Activated CD4-positive, alpha-beta T cell treated with anti-CD3 and anti-CD28 coated beads, Interleukin-2, amount 50 U/mL, for 1 hour (primary cell): ENCODE results near the gene BICC1.

Source experiments
- DNase-seq: peaks from one replicate; pipeline ENCODE4 v3.0.0-alpha.2; 2020

The BICC1 gene

DNA sequence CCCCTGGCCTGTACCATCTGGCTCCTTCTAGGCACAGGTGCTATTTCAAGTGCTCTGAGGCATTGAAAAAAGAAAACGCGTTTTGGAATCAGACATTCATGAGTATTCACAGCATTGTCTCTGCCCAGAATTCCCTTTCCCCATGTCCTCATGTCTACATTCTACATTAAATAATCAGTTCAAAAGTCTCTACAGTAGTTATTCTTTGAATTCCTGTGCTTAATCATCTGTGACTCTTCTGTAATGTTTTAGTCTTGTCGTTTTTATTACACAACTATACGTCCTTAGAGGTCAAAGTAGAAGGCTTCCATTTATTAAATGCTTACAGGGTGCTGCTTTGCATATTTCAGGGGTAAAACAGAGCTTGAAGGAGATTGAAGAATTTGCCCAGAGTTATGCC is 95.7 kb downstream of the BICC1 start:
- no peak for DNase-seq

DNA sequence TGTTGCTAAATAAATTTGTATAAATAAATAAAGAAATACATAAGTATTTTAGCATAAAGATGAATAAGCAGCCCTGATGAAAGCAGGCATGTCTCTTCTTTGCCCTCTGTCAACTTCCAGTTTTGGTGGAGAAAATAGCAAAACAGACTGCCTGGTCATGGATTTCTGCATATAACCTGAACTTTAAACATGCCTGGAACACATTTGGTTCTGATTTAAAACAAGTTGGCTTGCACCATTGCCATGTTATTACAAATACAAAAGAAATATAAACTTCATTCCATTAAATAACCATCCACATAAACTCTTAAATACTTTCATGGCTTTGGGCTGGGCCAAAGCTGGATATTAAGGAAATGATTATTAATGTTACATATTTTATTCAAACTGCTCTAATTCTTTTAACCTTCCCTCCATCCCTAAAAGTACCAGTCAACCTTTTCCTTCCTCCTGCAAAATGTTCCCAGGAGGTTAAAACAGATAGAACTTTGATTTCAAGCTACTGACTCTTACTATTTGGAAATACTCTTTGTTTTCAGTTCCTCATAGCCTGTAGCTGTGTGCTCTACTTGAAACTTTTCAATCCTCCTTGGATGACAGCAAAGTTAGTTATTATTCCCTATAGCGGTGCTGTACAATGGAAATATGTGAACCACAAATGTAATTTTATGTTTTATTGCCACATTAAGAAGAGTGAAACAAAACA is 96.3 kb downstream of the BICC1 start:
- no peak for DNase-seq

DNA sequence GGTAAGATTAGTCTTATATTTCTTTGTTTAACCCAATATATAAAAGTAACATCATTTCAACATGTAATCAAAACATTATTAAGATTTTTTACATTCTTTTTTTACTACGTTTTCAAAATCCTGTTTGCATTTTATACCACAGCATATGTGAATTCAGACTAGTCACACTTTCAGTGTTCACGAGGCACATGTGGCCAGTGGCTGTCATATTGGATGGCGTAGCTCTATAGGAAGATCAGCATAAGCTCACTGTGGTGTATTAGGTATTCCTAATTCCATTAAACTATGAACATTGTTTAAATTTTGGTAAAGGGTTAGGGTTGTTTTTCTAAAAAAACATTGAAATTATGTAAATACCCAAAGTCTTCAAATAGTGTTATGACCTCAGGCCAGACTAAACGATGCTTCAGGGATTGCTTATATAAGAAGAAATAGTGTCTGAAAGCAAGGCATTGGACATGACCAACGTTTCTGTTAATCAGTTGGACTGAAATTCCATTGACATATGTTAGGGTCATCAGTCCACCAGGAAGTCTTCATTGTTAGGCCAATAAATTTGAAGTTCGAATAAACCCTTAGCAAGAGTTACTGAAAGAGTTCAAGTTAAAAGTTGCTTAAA is 97.0 kb downstream of the BICC1 start:
- DNase-seq = no peak

DNA sequence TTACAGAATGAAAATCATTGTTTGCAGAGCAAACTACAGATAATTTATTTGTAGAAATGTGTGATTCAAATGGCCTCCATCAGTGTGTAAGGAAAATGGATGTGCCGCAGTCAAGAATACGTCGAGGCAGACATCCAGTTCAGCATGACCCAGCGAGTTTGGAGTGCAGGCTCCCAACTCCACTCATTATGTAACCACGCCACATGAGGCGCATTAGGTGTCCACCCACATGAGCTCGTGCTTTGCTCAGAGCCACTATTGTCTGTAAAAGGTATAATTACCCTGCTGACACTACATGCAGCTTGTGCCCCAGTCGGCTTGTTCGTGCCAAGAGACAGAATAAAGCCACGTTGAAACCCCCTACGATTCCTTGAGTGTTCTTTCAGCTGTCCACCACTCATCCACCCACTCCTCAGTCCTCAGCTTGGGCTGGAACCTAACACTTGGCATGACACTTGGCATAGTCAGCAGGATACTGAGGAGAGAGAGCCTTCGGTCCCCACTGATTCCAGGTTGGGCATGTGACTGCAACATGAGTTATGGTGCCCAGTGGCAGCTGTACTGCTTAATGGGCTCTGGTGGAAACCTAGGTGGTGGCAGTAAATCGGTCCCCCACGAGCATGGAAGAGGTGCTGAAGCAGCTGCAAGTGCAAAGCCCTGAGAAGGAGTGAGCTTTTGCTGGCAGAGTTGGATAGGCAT is 102.7 kb downstream of the BICC1 start:
- no peak for DNase-seq

DNA sequence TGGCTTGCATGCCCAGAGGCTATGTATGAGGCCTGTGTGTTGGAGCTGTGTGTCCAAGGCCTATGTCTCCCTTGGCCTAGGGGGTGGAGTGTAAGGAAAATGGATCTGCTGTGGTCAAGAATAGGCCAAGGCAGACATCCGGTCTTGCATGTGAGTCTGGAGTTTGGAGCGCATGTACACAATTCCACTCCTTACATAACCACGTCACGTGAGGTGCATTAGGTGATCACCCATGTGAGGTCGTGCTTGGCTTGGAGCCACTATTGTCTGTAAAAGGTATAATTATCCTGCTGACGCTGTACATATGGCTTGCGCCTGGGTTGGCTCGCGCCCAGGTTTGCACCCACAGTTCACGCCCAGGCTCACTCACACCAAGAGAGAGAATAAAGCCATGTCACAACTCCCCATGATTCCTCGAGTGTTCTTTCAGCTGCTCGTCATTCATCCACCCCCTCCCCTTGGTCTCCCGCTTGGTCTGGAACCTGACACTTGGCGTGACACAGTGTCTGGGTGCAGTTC is 105.5 kb downstream of the BICC1 start:
- no peak for DNase-seq

DNA sequence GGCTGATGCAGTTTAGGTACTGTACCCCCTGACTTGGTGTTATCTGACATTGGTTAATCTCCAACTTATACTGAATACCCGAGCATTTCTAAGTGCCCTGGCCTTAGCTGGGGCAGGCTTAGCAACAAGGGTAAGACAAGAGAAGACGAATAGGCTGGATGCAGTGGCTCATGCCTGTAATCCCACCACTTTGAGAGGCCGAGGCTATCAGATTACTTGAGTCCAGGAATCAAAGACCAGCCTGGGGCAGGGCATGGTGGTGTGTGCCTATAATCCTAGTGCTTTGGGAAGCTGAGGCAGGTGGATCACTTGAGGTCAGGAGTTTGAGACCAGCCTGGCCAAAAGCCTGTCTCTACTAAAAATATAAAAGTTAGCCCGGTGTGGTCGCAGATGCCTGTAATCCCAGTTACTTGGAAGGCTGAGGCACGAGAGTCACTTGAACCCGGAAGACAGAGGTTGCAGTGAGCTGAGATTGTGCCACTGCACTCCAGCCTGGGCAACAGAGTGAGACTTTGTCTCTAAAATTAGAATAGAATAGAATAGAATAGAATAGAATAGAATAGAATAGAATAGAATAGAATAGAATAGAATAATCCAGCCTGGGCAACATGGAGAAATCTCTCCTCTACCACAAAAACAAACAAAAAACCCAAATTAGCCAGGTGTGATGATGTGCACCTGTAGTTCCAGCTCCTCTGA is 108.9 kb downstream of the BICC1 start:
- DNase-seq = no peak

DNA sequence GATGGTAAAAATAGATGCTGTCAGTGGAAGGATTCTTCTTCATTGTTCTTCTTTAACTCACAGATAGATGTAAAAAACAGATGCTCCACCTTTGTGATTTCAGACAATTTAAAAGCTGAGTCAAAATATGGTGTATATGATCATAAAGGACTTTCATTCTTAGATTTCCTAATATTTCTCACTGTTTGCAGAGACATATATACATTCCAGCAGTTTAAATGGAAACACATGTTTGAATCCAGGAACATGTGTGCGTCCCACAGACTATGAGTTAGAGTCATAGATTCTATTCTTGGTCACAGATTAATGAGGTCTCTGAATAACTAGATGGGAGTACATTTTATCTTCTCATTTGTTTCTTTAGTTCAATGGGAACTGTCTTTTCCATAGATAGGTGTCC is 109.6 kb downstream of the BICC1 start:
- no peak for DNase-seq

DNA sequence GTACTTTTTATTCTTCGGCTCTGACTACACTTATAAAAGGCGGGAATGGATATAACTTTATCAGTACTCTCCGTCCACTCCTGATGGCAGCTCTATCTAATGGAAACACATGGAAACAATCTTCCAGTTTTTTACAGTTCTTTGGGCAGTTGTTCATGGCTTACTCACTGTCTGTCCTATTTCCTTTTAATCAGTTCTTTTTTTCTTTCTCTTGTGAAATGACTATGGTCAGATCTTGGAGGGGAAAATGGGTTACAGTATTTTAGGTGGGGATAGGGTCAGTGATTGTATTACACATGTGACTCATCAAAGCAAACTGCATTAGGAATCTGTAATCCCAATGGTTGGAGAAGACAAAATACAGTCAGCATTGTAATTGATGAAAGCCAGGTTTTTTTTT is 112.4 kb downstream of the BICC1 start:
- no peak for DNase-seq

DNA sequence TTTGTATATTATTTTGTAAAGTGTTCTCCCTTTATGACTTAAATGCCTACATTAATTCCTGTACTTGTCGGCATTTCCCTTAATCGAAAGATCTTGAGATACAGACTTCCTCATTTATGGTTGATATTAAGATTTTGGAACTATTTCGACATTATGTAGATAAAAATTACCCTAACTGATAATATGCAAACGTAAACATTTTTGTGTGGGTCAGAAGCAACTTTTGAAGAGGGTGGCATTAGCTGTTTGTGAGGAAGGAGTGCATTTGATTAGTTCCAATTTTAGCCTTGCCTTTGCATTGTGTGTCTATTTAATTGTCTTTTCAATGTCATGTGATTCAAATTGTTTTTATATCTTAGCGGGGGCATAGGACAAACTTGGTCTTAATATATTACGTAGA is 114.7 kb downstream of the BICC1 start:
- no peak for DNase-seq

DNA sequence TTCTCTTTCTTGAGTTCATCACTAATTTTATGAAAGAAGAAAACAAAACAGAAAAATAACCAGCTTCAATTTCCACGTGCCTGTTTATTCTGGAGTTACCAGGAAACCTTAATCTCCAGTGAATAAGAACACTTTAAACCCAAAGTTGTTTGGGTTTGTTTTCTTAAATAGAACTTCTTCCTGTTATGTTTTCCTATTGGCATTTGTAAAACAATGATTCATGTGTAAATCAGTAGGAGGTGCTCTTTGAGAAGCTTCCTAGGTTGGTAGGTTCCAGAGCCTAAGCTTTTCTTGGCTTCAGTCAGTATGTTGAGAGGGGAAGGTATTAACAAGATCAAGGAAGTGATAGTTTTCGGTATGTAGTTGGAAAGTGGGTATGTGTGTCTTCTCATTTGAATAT is 119.0 kb downstream of the BICC1 start:
- DNase-seq = no peak

DNA sequence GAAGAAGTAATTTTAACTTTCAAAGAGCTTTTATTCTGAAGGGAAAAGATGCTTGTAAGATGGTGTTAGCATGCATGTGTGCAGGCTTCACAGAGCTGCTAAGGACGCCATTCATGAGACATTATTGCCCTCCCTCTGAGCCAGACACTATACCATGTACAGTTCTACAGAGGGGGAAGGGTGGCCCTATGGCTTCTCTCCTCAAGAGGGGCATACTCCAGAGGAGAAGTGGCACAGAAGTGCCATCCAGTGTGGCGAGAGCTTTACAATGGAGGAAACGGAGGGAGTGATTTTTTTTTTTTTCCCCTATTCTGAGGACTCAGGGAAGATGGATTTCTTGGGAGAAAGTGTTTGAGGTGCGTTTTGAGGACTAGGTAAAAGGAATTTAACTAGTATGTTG is 119.5 kb downstream of the BICC1 start:
- DNase-seq = no peak

DNA sequence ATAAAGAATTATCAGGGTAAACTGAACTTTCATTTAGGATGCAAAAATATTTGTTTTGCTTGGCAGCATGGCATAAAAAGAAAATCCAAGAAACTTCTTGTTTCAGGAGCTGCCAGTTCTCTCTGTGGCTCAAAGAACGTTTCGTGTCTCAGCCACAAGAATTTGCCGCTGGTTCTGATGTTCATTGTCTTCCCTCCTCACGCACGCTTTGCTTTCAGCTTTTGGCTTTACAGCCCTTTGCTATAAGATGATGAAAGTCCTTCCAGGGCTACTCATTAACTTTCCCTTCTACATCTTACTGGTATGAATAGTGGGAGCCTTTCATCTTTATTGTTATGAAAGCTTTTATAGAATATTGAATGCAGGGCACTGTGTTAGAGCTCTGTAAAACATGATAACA is 124.7 kb downstream of the BICC1 start:
- DNase-seq = no peak

DNA sequence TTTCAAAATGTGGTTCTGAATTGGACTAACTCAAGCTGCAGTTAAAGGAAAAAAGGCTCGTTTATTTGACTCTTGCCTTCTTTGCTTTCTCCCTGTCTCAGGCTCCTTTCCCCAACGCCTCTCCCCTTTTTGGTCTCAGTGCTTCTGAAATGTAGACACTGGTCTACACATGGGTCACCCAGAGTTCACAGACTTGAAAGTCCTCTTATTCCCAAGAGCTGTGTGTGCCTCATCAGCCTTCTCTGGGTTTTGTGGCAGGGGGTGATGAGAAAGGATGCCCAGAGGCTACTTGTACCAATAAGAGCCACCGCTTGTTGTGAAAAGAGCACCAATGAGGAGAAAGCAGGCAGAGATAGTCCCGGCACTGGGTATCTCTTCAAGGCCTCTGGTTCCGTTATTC is 125.7 kb downstream of the BICC1 start:
- no peak for DNase-seq

DNA sequence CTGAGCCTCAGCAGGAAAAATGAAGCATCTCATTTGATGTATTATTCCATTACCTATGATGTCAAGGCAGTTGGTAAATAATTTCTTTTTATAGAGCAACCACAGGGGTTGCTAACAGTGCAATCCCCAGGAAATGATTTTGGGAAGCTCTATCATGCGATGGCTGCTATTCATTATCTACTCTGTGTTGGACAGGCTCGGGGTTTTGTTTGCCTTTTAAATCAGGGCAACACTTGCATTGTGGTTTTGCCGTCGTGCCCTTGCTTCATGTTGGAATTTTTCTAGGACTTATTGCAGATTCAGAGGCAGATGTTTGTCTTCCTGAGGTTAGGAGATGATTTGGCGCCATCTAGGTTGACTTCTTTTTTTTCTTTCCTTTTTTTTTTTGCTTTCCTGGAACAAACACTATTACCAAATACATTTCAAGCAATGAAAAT is 128.4 kb downstream of the BICC1 start:
- no peak for DNase-seq

DNA sequence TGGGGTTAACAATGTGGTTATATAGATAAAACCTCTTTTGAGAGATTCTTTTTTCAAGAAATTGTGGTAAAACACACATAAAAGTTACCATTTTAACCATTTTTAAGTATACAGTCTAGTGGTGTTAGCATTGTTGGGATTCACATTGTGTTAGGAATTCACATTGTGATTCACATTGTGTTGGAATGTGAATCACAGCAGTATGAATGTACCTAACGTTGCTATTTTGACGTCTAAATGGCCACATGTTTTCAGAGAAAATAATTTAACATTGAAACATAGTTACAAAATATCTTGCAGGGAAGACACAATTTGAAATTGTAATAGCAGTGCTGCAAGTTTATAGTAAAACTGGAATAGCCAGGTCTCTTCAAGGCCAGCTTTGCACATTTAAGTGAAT is 129.0 kb downstream of the BICC1 start:
- no peak for DNase-seq

DNA sequence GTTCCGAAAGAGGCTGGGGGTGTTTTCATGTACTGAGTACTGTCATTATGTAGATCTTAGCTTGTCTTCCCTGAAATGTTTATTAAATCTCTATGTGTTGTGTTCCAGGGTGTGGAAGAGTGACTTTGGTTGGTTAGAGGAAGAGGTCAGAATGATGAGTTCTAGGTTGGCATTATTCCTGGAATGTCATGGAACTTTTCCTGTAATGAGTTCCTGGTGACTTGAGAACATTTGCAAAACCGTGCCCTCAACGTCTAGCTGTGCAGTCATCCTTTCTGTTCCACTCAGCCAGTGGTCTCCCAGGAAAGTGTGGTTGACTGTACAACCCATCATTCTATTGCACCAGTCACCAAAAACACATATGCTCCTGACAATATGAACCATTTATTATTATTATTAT is 129.6 kb downstream of the BICC1 start:
- no peak for DNase-seq

DNA sequence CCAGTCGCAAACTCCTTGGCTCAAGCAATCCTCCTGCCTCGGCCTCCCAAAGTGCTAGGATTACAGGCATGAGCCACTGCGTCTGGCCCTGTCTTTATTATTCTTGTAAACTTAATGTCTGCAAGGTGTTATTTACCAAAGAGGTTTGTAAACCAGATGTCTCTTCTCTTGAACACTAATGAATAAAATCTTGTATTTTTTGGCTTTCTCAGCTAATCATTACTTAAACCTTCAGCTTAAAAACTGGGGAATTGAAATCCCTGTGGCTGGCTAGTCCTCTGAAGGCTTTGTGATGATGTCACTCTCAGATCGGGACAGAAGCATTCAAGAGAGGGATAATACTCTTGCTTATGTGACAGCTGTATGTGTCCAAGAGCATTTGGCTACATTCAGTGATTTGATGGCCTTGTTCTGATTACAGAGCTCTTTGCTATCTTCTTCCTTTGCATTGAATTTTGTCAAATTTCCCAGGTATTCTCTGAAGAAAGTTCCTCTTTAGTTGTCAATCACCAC is 130.3 kb downstream of the BICC1 start:
- no peak for DNase-seq

DNA sequence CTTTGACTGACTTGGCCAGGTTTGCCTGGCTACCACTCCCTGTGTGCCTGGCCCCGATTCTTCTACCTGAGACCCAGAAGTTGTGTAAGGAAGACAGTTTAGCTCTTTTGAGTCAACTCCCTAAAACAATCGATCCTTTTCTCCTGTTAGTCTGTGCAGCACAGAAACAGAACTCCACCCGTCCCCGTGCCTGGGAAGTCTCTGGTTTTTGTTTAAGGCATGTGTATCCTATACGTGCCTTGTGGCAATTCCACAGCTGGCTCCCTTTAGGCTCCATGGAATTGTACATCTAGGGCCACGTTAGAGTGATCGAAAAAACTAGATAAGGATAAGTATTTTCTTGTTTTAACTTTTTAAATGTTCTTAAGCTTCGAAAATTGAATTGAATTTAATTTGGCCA is 131.6 kb downstream of the BICC1 start:
- no peak for DNase-seq

DNA sequence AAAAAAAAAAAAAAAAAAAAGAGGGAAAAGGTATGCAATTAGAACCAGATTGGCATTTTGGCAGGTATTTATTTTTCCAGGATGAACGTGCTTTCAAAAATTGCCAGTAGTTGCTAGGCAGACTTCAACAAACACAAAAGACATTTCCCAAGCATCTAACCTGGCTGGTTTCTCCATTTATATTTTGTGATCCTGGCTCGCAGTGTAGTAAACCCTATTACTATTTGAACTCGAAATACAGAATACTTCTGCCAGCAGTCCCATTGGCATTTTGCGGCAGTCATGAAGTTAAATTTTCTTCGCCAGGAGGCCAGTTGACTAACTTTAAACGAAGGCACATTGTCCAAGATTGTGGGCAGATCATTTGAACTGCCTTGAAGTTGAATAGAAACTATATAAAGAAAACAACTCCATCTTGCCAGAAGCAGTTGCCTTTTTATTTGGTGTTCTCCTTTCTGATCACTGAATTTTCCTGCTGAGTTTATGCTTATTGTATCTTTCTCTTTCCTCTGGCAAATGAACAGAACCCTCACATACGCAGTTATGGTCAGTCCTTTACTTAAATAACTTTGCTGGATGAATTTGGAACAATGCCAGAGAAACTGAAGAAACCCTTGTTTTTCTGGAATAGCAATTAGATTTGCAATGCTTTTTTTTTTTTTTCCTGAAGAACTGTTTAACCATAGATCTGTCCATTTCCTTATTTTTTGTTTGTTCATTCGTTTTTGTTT is 132.9 kb downstream of the BICC1 start:
- no peak for DNase-seq

DNA sequence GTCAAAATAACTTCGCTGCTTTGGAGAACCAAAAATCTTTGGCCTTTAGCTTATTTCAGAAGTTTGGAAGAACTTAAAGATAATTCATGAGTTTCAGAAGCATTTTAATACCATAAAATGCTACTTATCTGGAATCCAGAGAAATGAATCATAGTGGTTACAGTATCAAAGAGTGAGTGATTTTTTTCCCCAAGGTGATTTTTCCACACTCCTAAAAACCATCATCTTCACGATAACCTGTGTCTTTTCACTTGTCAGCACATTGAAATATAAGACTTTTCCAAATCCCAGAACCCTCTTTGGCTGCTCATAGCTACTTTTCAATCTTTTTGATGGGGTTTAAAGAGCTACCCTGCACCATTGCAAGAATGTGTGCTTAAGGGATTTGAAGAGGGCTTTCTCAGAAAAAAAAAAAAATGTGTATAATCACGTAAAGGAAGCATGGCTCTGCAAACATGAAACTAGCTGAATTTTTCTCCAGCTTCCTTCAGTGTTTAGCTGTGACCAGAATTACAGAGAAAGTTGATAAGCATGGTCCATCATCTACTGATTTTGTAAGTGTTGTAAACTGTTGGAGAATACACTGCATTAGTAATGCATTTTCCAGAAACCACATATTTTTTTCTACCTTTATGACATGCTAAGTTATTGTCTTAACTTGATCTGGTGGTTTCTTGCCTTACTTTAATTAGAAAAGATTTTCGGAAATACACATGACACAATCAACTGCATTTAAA is 134.9 kb downstream of the BICC1 start:
- DNase-seq = no peak

DNA sequence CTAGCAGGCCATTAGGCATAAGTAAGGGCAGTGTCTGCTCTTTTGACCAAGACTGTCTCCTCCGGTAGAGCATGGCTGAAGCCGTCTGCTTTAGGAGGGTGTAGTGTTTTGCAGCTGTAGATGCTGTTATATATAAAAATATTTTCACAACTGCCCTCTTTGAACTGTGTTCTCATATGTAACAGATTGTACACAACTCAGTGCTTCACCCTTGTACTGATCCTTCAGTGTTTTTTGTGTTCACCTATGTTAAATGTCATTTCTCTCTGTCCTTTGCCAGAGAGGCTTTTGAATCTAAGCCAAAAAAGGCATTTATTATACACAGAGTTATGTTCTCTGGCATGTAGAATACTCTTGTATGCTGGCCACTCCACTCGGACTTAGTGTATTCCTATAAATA is 135.5 kb downstream of the BICC1 start:
- DNase-seq = no peak

DNA sequence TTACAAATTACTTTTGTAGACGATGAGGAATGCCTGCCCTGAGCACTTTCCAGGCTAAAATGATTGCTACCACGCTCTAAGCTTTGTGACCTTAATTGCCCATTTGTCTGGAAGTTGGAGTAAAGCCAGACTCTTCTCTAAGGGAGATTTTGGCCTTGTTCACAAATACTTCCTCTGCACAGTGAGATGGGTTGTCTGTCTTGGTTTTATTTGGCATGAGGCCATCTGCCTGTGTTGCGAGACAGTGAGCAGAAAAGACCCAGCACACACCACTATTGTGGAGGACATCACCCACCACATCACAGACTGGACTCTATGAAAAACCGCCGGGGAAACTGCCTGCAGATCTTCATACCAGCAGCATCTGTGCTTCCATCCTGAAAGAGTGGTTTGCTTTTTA is 138.4 kb downstream of the BICC1 start:
- no peak for DNase-seq
